Sigmoid colon (tissue), 3 donors: Measurements from ENCODE around the gene ADCY3.

ENCODE experiments used
- CTCF ChIP-seq, 4 experiments: fragments of 450-650 bp in 3 of 4; fragments of 200-600 bp in 1 of 4; IDR thresholded peaks; one replicate each; pipeline ENCODE4 v1.5.1; 2016 to 2019; ENCODE audit warnings: antibody characterized with exemption in 4 of 4, mild to moderate bottlenecking in 3 of 4, moderate library complexity in 2 of 4
- POLR2A ChIP-seq, 2 donors: fragments of 450-650 bp; IDR thresholded peaks; one replicate each; pipeline ENCODE4 v1.6.1; 2016; ENCODE audit warnings: antibody characterized with exemption in 2 of 2, mild to moderate bottlenecking in 2 of 2, moderate library complexity in 2 of 2

- TF ChIP-seq CTCF (IDR thresholded peaks at IDR 0.05) = no peak
- no peak for TF ChIP-seq POLR2A (IDR thresholded peaks at IDR 0.05)
Observed at GRCh38 chr2:24894750-24895149, 25.3 kb downstream of the ADCY3 start.
